SW480 (cell line): Measurements from ENCODE around the gene TMEM121.
"Not testable (repeated sequence)": the region's sequence is repeated elsewhere in the genome, so short reads cannot be mapped to it uniquely, and the experiment has no call there.

Source experiments
- DNase-seq: peaks from one replicate; pipeline ENCODE4 v3.0.0-alpha.2; 2016; ENCODE audit warnings: low spot score

The TMEM121 gene

DNA sequence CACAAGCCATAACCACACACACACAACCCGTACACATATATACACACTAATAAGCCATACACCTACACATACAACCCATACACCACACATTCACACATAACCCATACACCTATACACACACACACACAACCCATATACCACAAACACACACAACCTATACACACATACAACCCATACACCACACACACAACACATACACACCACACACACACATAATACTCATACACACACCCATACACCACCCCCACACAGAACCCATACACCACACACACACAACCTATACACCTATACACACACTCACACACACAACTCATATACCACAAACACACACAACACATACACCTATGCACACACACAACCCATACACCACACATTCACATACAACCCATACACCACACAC is 44.1 kb downstream of the TMEM121 start:
- DNase-seq = no peak

DNA sequence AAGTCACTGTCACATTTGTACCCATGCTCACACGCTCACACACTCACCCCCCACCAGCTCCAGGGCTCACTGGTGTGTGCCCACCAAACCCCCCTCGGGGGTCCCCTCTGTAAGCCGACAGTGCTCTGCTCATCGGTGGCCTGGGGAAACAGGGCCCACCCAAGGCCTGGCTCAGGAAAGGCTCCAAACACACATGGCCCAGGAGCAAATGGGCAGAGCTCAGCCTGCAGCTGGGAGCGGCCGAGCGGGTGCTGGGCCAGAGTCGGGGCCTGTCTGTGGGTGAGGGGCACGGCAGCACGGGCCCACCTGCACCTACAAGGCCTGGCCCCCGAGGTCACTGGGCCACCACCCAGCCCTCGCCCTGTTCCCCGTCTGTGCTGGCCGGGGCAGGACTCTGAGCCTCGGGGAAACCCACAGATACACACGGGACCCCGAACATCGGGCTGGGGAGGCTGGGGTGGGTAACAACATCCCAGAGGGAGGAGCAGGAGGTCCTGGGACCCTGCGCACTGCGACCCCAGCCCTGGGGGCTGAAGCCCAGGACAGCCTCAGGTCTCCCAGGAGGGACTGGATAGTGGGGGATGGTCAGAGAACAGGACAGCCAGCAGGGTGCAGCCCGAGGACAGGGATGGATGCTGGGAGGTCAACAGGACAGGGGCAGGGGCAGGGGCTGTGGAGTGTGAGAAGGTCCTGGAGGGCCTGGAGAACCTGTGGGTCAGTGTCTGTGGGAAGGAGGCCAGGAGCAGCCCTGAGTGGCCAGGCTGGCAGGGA is 45.0 kb downstream of the TMEM121 start:
- not testable (repeated sequence) for DNase-seq

DNA sequence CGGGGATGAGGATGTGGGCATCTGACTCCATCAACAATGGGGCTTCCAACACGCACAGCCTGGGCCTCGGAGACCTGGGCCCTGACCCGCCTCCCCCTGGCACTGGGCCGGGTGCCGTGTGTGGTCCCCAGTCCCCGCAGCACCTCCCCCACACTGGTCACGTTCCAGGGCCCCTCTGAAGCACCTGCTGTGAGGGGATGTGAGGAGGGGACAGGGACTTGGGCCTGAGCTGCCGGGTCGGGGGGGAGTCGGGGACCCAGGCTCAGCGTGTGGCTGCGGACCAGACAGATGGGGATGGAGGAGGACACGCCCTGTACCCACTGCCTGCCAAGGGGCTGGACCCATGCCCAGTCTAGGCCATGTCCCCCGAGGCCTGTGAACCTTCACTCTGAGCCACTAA is 45.7 kb downstream of the TMEM121 start:
- DNase-seq = not testable (repeated sequence)

DNA sequence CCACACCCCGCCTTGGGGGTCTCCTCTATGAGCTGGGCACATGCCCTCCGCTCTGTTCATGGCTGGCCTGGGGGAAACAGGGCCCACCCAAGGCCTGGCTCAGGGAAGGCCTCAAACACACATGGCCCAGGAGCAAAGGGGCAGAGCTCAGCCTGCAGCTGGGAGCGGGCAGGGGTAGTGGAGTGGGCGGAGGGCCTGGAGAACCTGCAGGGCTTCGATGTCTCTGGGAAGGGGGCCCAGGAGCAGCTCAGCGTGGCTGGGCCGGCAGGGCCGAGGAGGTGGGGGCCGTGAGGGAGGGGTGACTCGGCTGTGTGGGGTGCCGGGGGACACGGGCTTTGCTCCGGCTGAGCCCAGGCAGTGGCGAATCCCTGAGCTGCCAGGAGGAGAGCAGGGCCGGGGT is 47.5 kb downstream of the TMEM121 start:
- DNase-seq = not testable (repeated sequence)

DNA sequence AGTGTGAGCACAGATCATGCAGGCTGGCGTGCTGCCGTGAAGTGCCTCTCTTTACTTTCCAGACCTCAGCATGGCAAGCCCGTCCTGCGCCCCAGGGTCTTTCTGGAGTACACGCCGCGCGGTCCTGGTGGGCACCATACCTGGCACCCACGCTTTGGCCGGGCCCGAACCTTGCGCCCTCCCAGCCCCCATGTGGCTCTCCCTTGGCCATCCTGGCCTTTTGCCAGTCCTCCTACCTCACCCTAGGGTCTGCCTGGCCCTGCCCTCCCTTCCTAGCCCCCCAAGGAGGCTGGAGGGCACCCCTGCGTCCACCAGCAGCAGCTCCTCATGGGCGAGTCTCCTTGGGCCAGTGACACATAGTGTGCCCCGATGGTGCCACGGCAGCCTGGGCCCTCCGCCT is 48.0 kb downstream of the TMEM121 start:
- not testable (repeated sequence) for DNase-seq

DNA sequence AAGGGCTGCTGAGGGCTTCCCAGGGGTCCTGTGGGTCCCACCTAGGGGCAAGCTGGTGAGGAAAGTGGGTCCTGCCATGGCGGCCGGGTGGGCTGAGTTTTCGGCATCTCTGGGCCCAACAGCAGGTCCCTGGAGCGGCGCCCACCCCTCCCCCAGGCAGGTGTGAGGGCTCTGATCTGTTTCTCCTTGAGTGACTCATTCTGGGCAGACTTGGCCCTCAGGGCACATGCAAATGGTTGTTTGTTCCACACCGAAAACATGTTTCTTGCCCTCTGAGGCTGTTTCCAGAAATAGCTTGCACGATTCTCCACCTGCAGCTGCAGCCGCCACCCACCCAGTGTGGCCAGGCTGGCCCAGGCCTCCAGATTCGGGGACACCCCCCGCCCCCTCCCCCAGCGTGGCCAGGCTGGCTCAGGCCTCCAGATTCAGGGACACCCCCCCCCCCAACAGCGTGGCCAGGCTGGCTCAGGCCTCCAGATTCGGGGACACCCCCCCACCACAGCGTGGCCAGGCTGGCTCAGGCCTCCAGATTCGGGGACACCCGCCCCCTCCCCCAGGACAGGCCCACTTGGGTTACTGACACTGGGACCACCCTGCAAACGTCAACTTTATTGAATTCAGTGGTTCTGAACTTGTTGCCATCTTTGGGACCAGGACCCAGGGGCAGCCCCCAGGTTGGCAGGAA is 48.8 kb downstream of the TMEM121 start:
- DNase-seq = not testable (repeated sequence)

DNA sequence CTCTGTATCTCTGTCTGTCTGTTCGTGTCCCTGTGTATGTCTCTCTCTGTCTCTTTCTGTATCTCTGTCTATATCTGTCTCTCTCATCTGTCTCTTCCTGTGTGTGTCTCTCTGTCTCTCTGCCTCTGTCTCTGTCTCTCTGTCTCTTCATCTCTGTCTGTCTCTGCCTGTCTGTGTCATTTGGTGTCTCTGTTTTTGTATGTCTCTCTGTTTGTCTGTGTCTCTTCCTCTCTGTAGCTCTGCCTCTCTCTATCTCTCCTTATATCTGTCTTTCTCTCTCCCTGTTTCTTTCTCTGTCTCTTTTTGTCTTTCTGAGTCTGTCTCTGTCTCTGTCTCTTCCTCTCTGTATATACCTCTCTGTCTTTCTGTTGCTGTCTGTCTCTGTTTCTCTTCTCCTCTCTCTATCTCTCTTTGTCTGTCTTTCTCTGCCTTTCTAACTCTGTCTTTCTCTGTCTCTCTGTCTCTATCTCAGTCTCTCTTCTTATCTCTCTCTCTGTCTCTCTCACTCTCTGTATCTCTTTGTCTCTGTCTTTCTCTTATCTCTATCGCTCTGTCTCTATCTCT is 50.2 kb downstream of the TMEM121 start:
- DNase-seq = no peak

DNA sequence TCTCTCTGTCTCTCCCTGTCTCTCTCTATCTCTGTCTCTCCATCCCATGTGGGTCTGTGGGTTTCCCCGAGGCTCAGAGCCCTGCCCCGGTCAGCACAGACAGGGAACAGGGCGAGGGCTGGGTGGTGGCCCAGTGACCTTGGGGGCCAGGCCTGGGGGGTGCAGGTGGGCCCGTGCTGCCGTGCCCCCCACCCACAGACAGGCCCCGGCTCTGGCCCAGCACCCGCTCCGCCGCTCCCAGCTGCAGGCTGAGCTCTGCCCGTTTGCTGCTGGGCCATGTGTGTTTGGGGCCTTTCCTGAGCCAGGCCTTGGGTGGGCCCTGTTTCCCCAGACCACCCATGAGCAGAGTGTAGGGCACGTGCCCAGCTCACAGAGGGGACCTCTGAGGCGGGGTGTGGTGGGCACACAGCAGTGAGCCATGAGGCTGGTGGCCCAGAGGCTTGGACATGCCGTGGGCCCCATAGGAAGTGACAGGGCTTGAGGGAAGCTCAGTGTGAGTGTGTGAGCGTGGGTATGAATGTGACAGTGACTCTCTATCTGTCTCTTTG is 51.0 kb downstream of the TMEM121 start:
- DNase-seq = no peak

DNA sequence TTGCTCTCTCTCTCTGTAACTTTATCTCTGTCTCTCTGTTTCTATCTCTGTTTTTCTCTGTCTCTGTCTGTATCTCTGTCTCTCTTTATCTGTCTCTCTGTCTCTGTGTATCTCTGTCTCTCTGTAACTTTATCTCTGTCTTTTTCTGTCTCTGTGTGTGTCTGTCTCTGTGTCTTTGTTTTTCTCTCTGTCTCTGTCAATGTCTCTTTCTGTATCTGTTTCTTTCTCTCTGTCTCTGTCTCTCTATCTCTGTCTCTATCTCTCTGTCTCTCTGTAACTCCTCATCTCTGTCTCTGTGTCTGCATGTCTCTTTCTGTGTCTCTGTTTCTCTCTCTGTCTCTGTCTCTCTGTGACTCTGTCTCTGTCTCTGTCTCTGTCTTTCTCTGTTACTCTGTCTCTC is 51.7 kb downstream of the TMEM121 start:
- DNase-seq = no peak

DNA sequence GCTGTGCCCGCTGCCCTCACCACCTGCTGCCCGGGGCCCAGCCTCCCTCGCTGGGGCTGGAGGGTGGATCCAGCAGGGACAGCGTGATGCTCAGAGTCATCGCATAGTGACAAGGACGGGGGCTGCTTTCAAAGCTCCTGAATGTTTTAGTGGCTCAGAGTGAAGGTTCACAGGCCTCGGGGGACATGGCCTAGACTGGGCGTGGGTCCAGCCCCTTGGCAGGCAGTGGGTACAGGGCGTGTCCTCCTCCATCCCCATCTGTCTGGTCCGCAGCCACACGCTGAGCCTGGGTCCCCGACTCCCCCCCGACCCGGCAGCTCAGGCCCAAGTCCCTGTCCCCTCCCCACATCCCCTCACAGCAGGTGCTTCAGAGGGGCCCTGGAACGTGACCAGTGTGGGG is 52.8 kb downstream of the TMEM121 start:
- not testable (repeated sequence) for DNase-seq
